Forelimb muscle (tissue), 1 donor: ENCODE data around the gene TMEM131. TPM values are rescaled to one million over a fixed set of nuclear protein-coding genes. Genes with fewer than 3 reads are reported as not detected.

Experiments used
- DNase-seq: peaks from one replicate; pipeline ENCODE4 v3.0.0-alpha.2; 2013; ENCODE audit warnings: low read depth
- polyA plus RNA-seq: library from polyadenylated mRNA; unstranded; fragments of 120-200 nt; gene quantifications from one replicate; pipeline ENCODE4 v1.2.1, GENCODE V29; 2013; ENCODE audit not compliant: insufficient read length

Gene TMEM131
- polyA plus RNA-seq, 1 donor = 46.4 TPM

- DNase-seq = no peak
These were observed 287.1 kb downstream of the TMEM131 start for GRCh38 chr2:97708608-97709007.

GRCh38 chr2:97708048-97708380 is 287.7 kb downstream of the TMEM131 start:
- DNase-seq = no peak

- DNase-seq = no peak
These were observed 288.2 kb downstream of the TMEM131 start for GRCh38 chr2:97707362-97708047.

GRCh38 chr2:97706708-97707345 is 288.9 kb downstream of the TMEM131 start:
- DNase-seq = no peak

Other genes starting within 250 kb of the TMEM131 start
- 1.6 TPM for gene VWA3B, start 91.2 kb upstream of the TMEM131 start, polyA plus RNA-seq